ENCODE results near the gene FAM163A. TPM values are rescaled to one million over a fixed set of nuclear protein-coding genes. Genes with fewer than 3 reads are reported as not detected.

FAM163A gene
- total and polyA plus RNA-seq, 9 of the 15 experiments (the other 6 are each of a cell fraction or from before 2014, with no cell fraction given): not detected

- TF ChIP-seq EZH2 (IDR thresholded peaks at IDR 0.05; ENCODE audit: borderline replicate concordance, low read depth, low read length): no peak
- TF ChIP-seq GABPA (tag; conservative IDR thresholded peaks at IDR 0.05; ENCODE audit: low read depth): no peak
- 0 out of 2 replicates have a peak, but pooled peaks have one; percentile 33 for TF ChIP-seq MTA1 (IDR thresholded peaks at IDR 0.05; ENCODE audit: borderline replicate concordance)
- TF ChIP-seq BCOR (IDR thresholded peaks at IDR 0.05): peak; percentile 58
- no peak for TF ChIP-seq TAF15 (IDR thresholded peaks at IDR 0.05; ENCODE audit: low read depth, low read length)
- no peak; the same call in 1 of the 2 replicates for TF ChIP-seq XRCC5 (IDR thresholded peaks at IDR 0.05; ENCODE audit: low read depth, low read length)
- TF ChIP-seq SUPT5H (IDR thresholded peaks at IDR 0.05): no peak
- no peak for TF ChIP-seq RBM17 (IDR thresholded peaks at IDR 0.05; ENCODE audit: borderline replicate concordance, low read depth, low read length)
- TF ChIP-seq ZNF76 (CRISPR knock-in tag; IDR thresholded peaks at IDR 0.05; ENCODE audit: borderline replicate concordance): no peak
- no peak for TF ChIP-seq PHF21A (IDR thresholded peaks at IDR 0.05; ENCODE audit: borderline replicate concordance, low read depth)
- no peak for TF ChIP-seq BMI1 (IDR thresholded peaks at IDR 0.05; ENCODE audit: low read length)
- TF ChIP-seq NFATC3 (IDR thresholded peaks at IDR 0.05): no peak
- no peak for TF ChIP-seq ZNF551 (CRISPR knock-in tag; IDR thresholded peaks at IDR 0.05)
- no peak for TF ChIP-seq CTCF (IDR thresholded peaks at IDR 0.05 in 2 of 3, conservative IDR thresholded peaks at IDR 0.05 in 1 of 3; ENCODE audit: insufficient read depth in 2 of 3, low read depth in 1 of 3, low read length in 3 of 3)
- TF ChIP-seq ZNF224 (CRISPR knock-in tag; IDR thresholded peaks at IDR 0.05): no peak
- no peak for TF ChIP-seq PCBP2 (IDR thresholded peaks at IDR 0.05; ENCODE audit: low read depth, low read length, poor library complexity, severe bottlenecking)
- TF ChIP-seq DEAF1 (CRISPR knock-in tag; IDR thresholded peaks at IDR 0.05): no peak
- no peak for TF ChIP-seq SP2 (IDR thresholded peaks at IDR 0.05; ENCODE audit: extremely low read depth, low read depth, low read length, poor library complexity, severe bottlenecking)
- no peak for TF ChIP-seq FOXK2 (conservative IDR thresholded peaks at IDR 0.05 in 1 of 2, IDR thresholded peaks at IDR 0.05 in 1 of 2; ENCODE audit: low read depth in 2 of 2)
- TF ChIP-seq ZBTB11 (CRISPR knock-in tag; IDR thresholded peaks at IDR 0.05): peak in 1 of 3 experiments; percentile 90; a peak in 2 of 6 replicates
- TF ChIP-seq SP1 (CRISPR knock-in tag; IDR thresholded peaks at IDR 0.05): peak; percentile 62; the same call in 1 of the 2 replicates
Observed at GRCh38 chr1:179818743-179819173, 75.7 kb downstream of the FAM163A start (continued).
